Measurements from ENCODE around the gene KCNT2. TPM values are rescaled to one million over a fixed set of nuclear protein-coding genes. Genes with fewer than 3 reads are reported as not detected.

Gene KCNT2
- total and polyA plus RNA-seq, 2 of the 8 experiments (the other 6 are each of a cell fraction or from before 2014, with no cell fraction given) = 2.3 to 10.2 TPM

DNA sequence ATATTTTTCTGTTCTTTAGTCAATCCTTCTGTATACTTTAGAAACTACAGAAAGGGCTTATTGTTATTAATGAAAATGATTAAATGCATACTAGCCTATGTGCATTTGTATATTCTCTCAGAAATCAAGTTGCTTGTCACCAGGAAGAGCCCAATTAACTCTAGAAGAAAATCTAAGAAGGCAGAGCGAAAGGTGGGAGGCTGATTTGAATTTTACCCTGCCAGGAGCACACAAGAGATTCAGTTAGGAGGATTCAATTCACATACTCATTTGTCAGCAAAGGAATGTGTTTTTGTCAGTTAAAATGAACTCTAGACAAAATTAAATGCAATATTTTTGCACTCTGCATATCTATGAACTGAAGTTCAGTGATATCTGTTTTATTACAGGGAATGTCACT, 411.8 kb downstream of the KCNT2 start:
- H3K23me2 ChIP-seq (ENCODE audit: low read depth, low read length) = no peaks in the 10 kb centered on the region
- no peaks in the 10 kb centered on the region for H4K20me1 ChIP-seq (replicated peaks in 1 of 2; ENCODE audit: control insufficient read depth in 1 of 2, insufficient read depth in 2 of 2, low read length in 2 of 2)
- ChIA-PET CTCF (ENCODE audit: partially characterized antibody) (no interaction called here), POLR2A (ENCODE audit: partially characterized antibody) (no interaction called here)
- no peak overlapping the region for H2BK20ac ChIP-seq (ENCODE audit: low read length)
- no peak overlapping the region for H2BK120ac ChIP-seq (replicated peaks; ENCODE audit: low read depth, low read length)
- FAIRE-seq (no peak), DNase-seq (ENCODE audit: low read depth in 1 of 2, low spot score in 2 of 2) (no peak)
- H3K18ac ChIP-seq (ENCODE audit: extremely low read depth, low read length) = no peak overlapping the region
- H2BK5ac ChIP-seq (ENCODE audit: low read depth, low read length) = no peak overlapping the region
- no peaks in the 10 kb centered on the region for H3K79me1 ChIP-seq (ENCODE audit: low read depth, low read length)
- H3K79me2 ChIP-seq (ENCODE audit: control insufficient read depth in 1 of 2, insufficient read depth in 2 of 2, low read length in 2 of 2) = no peaks in the 10 kb centered on the region
- WGBS, 2 experiments (ENCODE audit: extremely low coverage in 1 of 2, insufficient coverage in 1 of 2, insufficient read length in 1 of 2, insufficient replicate concordance in 2 of 2, low coverage in 1 of 2, low lambda C conversion rate in 2 of 2, missing lambda C conversion rate in 1 of 2) = 83% methylated on average over 1 of the region's 1 CpG; no CpG with 5 or more reads in 1 of the 2 experiments
- H3K4me1 ChIP-seq (replicated peaks in 1 of 4; ENCODE audit: control insufficient read depth in 3 of 4, insufficient read depth in 4 of 4, low read length in 3 of 4) = no peaks in the 10 kb centered on the region
- no peak overlapping the region for H4K91ac ChIP-seq (replicated peaks; ENCODE audit: insufficient read length, low read length)
- no peak overlapping the region for H3K56ac ChIP-seq (replicated peaks; ENCODE audit: insufficient read length, low read depth, low read length)
- no peak overlapping the region for H2BK15ac ChIP-seq (ENCODE audit: low read length)
- no peak overlapping the region for H3K4ac ChIP-seq (replicated peaks; ENCODE audit: insufficient read length, low read depth, low read length)
- H3K36me3 ChIP-seq (ENCODE audit: control insufficient read depth in 2 of 4, insufficient read depth in 4 of 4, low read length in 3 of 4) = no peaks in the 10 kb centered on the region
- H3K9me3 ChIP-seq (ENCODE audit: insufficient read depth in 2 of 2, low read depth in 1 of 2, low read length in 1 of 2) = no peaks in the 10 kb centered on the region; a peak in 1 of 4 replicates
- H3K14ac ChIP-seq (ENCODE audit: insufficient read length) = no peak overlapping the region
- H3K27me3 ChIP-seq (replicated peaks in 1 of 4; ENCODE audit: control insufficient read depth in 3 of 4, extremely low read depth in 1 of 4, insufficient read depth in 3 of 4, low read length in 3 of 4) = no peaks in the 10 kb centered on the region
- H3K9ac ChIP-seq (replicated peaks in 1 of 4; ENCODE audit: extremely low read depth in 1 of 4, low read depth in 3 of 4, low read length in 3 of 4) = no peak overlapping the region
- H3K4me3 ChIP-seq (ENCODE audit: extremely low read depth in 1 of 4, insufficient read depth in 2 of 4, low read depth in 3 of 4, low read length in 4 of 4) = no peak overlapping the region
- H4K5ac ChIP-seq (ENCODE audit: insufficient read length, low read depth, low read length) = no peak overlapping the region
- H2BK12ac ChIP-seq (ENCODE audit: low read depth, low read length) = no peak overlapping the region
- H2AFZ ChIP-seq (ENCODE audit: low read length) = no peak overlapping the region
- no peak overlapping the region for H4K8ac ChIP-seq (ENCODE audit: extremely low read depth, insufficient read depth, low read length)
- H3K23ac ChIP-seq (ENCODE audit: insufficient read length) = no peak overlapping the region
- no peak overlapping the region for H3K4me2 ChIP-seq (ENCODE audit: insufficient read depth in 1 of 2, low read depth in 2 of 2, low read length in 2 of 2)
- H3K27ac ChIP-seq (ENCODE audit: low read depth, low read length) = no peak overlapping the region
- H2AK5ac ChIP-seq (ENCODE audit: low read depth, low read length) = no peak overlapping the region
- TF ChIP-seq KDM1A (IDR thresholded peaks at IDR 0.05; ENCODE audit: borderline replicate concordance, low read length) = no peak
- no peak for TF ChIP-seq RAD21 (IDR thresholded peaks at IDR 0.05 in 1 of 2, conservative IDR thresholded peaks at IDR 0.05 in 1 of 2; ENCODE audit: low read depth in 2 of 2, low read length in 2 of 2)
- TF ChIP-seq, protein P1, sequence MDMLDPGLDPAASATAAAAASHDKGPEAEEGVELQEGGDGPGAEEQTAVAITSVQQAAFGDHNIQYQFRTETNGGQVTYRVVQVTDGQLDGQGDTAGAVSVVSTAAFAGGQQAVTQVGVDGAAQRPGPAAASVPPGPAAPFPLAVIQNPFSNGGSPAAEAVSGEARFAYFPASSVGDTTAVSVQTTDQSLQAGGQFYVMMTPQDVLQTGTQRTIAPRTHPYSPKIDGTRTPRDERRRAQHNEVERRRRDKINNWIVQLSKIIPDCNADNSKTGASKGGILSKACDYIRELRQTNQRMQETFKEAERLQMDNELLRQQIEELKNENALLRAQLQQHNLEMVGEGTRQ (IDR thresholded peaks at IDR 0.05; ENCODE audit: low read length) = no peak
- TF ChIP-seq NRF1 (IDR thresholded peaks at IDR 0.05; ENCODE audit: low read depth, low read length) = no peak
- TF ChIP-seq BACH1 (IDR thresholded peaks at IDR 0.05; ENCODE audit: low read length) = no peak
- no peak for TF ChIP-seq HDAC2 (IDR thresholded peaks at IDR 0.05; ENCODE audit: borderline replicate concordance in 1 of 2, low read depth in 2 of 2, low read length in 2 of 2)
- TF ChIP-seq CHD1 (IDR thresholded peaks at IDR 0.05; ENCODE audit: low read depth, low read length) = no peak
- no peak for TF ChIP-seq RFX5 (IDR thresholded peaks at IDR 0.05; ENCODE audit: borderline replicate concordance, low read depth, low read length)
- TF ChIP-seq POU5F1 (IDR thresholded peaks at IDR 0.05; ENCODE audit: low read depth, low read length) = no peak
- TF ChIP-seq, protein P2, sequence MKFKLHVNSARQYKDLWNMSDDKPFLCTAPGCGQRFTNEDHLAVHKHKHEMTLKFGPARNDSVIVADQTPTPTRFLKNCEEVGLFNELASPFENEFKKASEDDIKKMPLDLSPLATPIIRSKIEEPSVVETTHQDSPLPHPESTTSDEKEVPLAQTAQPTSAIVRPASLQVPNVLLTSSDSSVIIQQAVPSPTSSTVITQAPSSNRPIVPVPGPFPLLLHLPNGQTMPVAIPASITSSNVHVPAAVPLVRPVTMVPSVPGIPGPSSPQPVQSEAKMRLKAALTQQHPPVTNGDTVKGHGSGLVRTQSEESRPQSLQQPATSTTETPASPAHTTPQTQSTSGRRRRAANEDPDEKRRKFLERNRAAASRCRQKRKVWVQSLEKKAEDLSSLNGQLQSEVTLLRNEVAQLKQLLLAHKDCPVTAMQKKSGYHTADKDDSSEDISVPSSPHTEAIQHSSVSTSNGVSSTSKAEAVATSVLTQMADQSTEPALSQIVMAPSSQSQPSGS (IDR thresholded peaks at IDR 0.05; ENCODE audit: low read length) = no peak
- TF ChIP-seq EZH2 (IDR thresholded peaks at IDR 0.05; ENCODE audit: low read depth, low read length, severe bottlenecking) = no peak

Measured in H1 (cell line).